ENCODE results near the gene CRB1. TPM values are rescaled to one million over a fixed set of nuclear protein-coding genes. Genes with fewer than 3 reads are reported as not detected.

The CRB1 gene
- total RNA-seq, 1 experiment from 2014 or later = not detected

- Histone ChIP-seq H3K27me3 (ENCODE audit: insufficient read depth, low read depth) (no peaks in the 10 kb centered on the region), H3K27ac (no peak overlapping the region), H3K4me3 (no peak overlapping the region), H3F3A (ENCODE audit: insufficient read depth, low read depth) (no peaks in the 10 kb centered on the region), H3K4me2 (no peak overlapping the region), H3K36me3 (ENCODE audit: low read depth) (no peaks in the 10 kb centered on the region), H2AFZ (no peak overlapping the region), H4K20me1 (ENCODE audit: insufficient read depth) (no peaks in the 10 kb centered on the region), H3K9me2 (ENCODE audit: insufficient read depth) (no peaks in the 10 kb centered on the region), H3K79me2 (ENCODE audit: low read depth) (no peaks in the 10 kb centered on the region), H3K9me3 (ENCODE audit: insufficient read depth, low read depth) (no peaks in the 10 kb centered on the region), H3K4me1 (replicated peaks; ENCODE audit: insufficient read depth) (no peaks in the 10 kb centered on the region)
- CTCF ChIA-PET = no interaction called here
- TF ChIP-seq CTCF (conservative IDR thresholded peaks at IDR 0.05) (no peak), EZH2 (IDR thresholded peaks at IDR 0.05; ENCODE audit: low read depth) (no peak)
- intact Hi-C loops (cut with micrococcal nuclease; ENCODE audit: unreplicated experiment) = no loop called here
- no TSS peak for BruUV-seq (replicated peaks)
- no peak for DNase-seq
- POLR2A ChIA-PET (ENCODE audit: unreplicated experiment) = no interaction called here
Measured at GRCh38 chr1:197393772-197394171, 125.7 kb downstream of the CRB1 start.

GRCh38 chr1:197394831-197395608 is 127.0 kb downstream of the CRB1 start:
- H3K36me3 ChIP-seq (ENCODE audit: low read depth) = no peaks in the 10 kb centered on the region
- TF ChIP-seq EZH2 (IDR thresholded peaks at IDR 0.05; ENCODE audit: low read depth) = no peak
- no peak for TF ChIP-seq CTCF (conservative IDR thresholded peaks at IDR 0.05)
- H3F3A ChIP-seq (ENCODE audit: insufficient read depth, low read depth) = no peaks in the 10 kb centered on the region
- no peak overlapping the region for H3K4me2 ChIP-seq
- H3K79me2 ChIP-seq (ENCODE audit: low read depth) = no peaks in the 10 kb centered on the region
- no peak overlapping the region for H3K4me3 ChIP-seq
- H3K9me2 ChIP-seq (ENCODE audit: insufficient read depth) = no peaks in the 10 kb centered on the region
- no peaks in the 10 kb centered on the region for H3K4me1 ChIP-seq (replicated peaks; ENCODE audit: insufficient read depth)
- H3K27ac ChIP-seq = no peak overlapping the region
- peak in 1 of 2 experiments; percentile 50 for DNase-seq
- CTCF ChIA-PET = no interaction called here
- no peaks in the 10 kb centered on the region for H4K20me1 ChIP-seq (ENCODE audit: insufficient read depth)
- intact Hi-C loops (cut with micrococcal nuclease; ENCODE audit: unreplicated experiment) = no loop called here
- H3K27me3 ChIP-seq (ENCODE audit: insufficient read depth, low read depth) = no peaks in the 10 kb centered on the region
- H2AFZ ChIP-seq = peak overlapping the region; percentile 49
- BruUV-seq (replicated peaks) = no TSS peak
- POLR2A ChIA-PET (ENCODE audit: unreplicated experiment) = interaction anchor here (0.6 kb wide), 1 partner anchor 11 kb away, joined by 4 read pairs; no protein-coding TSS in a partner anchor
- no peaks in the 10 kb centered on the region for H3K9me3 ChIP-seq (ENCODE audit: insufficient read depth, low read depth)

GRCh38 chr1:197397895-197398294 is 129.8 kb downstream of the CRB1 start:
- no peak overlapping the region for H2AFZ ChIP-seq
- no peak for TF ChIP-seq EZH2 (IDR thresholded peaks at IDR 0.05; ENCODE audit: low read depth)
- H3K9me2 ChIP-seq (ENCODE audit: insufficient read depth) = no peaks in the 10 kb centered on the region
- POLR2A ChIA-PET (ENCODE audit: unreplicated experiment) = no interaction called here
- CTCF ChIA-PET = no interaction called here
- H3K79me2 ChIP-seq (ENCODE audit: low read depth) = no peaks in the 10 kb centered on the region
- no TSS peak for BruUV-seq (replicated peaks)
- no peaks in the 10 kb centered on the region for H3K36me3 ChIP-seq (ENCODE audit: low read depth)
- no peaks in the 10 kb centered on the region for H3K27me3 ChIP-seq (ENCODE audit: insufficient read depth, low read depth)
- no peak for DNase-seq
- no peak overlapping the region for H3K27ac ChIP-seq
- no peaks in the 10 kb centered on the region for H3F3A ChIP-seq (ENCODE audit: insufficient read depth, low read depth)
- intact Hi-C loops (cut with micrococcal nuclease; ENCODE audit: unreplicated experiment) = no loop called here
- no peaks in the 10 kb centered on the region for H4K20me1 ChIP-seq (ENCODE audit: insufficient read depth)
- H3K4me1 ChIP-seq (replicated peaks; ENCODE audit: insufficient read depth) = no peaks in the 10 kb centered on the region
- H3K4me2 ChIP-seq = no peak overlapping the region
- no peak overlapping the region for H3K4me3 ChIP-seq
- H3K9me3 ChIP-seq (ENCODE audit: insufficient read depth, low read depth) = no peaks in the 10 kb centered on the region; the same call in 1 of the 2 replicates

Measured in PC-9 (cell line).